ENCODE results near the gene ARHGAP11B. TPM values are rescaled to one million over a fixed set of nuclear protein-coding genes. Genes with fewer than 3 reads are reported as not detected.
A peak's percentile ranks its signal among the peaks of the same experiment; 100 is the strongest.
"Not testable (repeated sequence)": the region's sequence is repeated elsewhere in the genome, so short reads cannot be mapped to it uniquely, and the experiment has no call there.

The ARHGAP11B gene

DNA sequence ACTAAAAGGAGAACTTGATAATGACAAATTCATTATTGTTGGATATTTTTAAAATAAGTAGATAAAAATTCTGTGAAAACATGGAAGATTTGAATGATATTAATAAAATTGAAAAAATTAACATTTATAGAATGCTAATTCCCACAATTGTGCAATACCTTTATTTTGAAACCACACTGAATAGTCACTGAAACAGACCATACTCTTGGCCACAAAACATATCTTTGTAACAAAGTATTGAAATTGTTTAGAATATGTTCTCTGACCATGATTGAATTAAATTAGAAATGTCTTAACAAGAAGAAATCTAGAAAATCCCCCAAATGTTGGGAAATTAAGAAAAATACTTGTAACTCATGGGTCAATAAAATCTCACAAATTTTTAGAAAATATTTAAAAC, 49.2 kb downstream of the ARHGAP11B start:
- Mint-ChIP-seq H3K4me3 (no peak overlapping the region), H3K9me3 (peaks cover 4% of the 10 kb centered on the region), H3K27me3 (no peaks in the 10 kb centered on the region), H3K36me3 (ENCODE audit: low read depth) (peaks cover 4% of the 10 kb centered on the region), H3K27ac (no peak overlapping the region), H3K4me1 (peaks cover 5% of the 10 kb centered on the region)
- ATAC-seq (replicated peaks), result no peak

DNA sequence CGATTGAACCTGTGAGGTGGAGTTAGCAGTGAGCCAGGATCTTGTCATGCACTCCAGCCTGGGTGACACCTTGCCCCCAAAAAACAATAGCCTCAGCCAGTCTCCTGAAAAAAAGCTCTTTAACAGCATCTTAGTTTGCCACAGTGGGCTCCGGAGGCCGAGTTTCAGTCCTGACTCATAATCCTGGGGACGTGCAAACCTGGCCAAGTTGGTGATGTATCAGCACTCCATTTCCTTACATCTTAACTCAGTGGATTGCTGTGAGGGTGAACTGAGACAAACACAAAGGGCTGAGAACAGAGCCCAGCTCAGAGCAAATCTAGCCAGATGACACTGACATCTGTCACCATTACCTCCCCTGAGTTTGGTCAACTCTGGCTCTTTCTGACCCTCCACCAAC, 50.0 kb downstream of the ARHGAP11B start:
- not testable (repeated sequence) for H3K36me3 Mint-ChIP-seq (ENCODE audit: low read depth); H3K27me3 Mint-ChIP-seq

DNA sequence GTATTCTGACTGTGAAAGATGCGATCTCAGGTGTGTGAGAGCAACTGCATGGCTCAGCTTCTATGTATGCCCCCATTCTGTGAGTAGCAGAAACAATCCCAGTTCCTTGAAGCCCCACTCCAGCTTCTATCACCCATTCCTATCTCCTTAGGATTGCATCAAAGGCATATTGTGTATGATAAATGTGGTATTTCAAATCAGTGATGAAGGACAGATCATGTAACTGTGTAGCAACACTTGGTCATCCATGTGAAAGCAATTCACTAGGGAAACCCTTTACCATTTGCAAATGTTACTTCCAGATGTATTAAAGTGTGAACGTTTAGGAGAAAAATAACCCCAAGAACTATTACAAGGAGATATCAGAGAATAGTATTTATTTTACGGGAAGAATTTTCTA, 55.1 kb downstream of the ARHGAP11B start:
- H3K27ac Mint-ChIP-seq; H3K36me3 Mint-ChIP-seq (ENCODE audit: low read depth); H3K4me3 Mint-ChIP-seq; H3K27me3 Mint-ChIP-seq; H3K4me1 Mint-ChIP-seq; ATAC-seq (replicated peaks); H3K9me3 Mint-ChIP-seq: not testable (repeated sequence)

More for the DNA sequence above, 50.0 kb downstream of the ARHGAP11B start:
- not testable (repeated sequence) for H3K4me3 Mint-ChIP-seq, H3K9me3 Mint-ChIP-seq, H3K4me1 Mint-ChIP-seq
- H3K27ac Mint-ChIP-seq, result peak overlapping the region; percentile 39
- ATAC-seq (replicated peaks), result peak; percentile 56

DNA sequence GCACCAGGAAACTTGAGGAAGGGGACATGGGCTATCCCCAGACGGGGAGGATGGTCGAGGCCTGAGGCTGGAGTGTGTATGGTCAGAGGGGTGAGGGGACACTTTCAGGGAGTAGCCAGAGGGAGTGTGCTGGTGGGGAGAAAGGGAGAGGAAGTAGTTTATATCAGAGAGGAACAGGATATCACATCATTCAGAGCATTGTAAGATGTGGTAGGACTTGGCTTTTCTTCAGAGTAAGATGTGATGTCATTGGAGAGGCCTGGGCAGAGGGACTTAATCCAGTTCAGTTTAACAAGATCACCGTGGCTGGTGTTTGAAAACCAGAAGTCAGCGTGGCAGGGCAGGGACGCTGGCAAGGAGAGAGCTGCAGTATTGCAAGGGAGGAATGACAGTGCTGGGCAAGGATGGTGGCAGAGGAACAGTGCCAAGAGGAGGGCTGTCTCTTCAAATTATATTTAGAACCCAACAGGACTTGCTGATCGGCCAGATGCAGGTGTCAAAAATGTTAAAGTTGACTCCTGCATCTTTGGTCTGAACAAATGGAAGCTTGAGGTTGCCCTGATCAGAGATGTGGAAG, 59.9 kb downstream of the ARHGAP11B start:
- not testable (repeated sequence) for ATAC-seq (replicated peaks); H3K4me1 Mint-ChIP-seq; H3K27me3 Mint-ChIP-seq; H3K27ac Mint-ChIP-seq; H3K4me3 Mint-ChIP-seq; H3K9me3 Mint-ChIP-seq; H3K36me3 Mint-ChIP-seq (ENCODE audit: low read depth)

DNA sequence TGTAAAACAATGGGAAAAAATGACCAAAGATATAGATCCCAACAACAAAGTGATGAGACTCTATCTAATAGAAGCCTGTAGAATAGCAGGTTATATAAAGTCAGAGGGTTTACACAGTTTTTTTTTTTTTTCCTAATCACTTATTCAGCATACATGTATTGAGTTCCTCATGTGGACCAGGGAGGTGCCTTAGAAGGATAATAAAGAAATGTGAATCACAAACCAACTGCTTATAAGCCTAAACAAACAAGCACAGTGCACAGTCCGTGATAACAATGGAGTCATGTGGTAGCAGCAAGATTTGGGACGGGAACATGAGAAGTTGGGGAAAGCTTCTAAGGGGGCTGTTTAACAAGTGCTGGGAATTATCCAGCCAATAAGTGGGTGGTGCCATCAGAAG, 60.7 kb downstream of the ARHGAP11B start:
- not testable (repeated sequence) for H3K4me1 Mint-ChIP-seq; H3K27me3 Mint-ChIP-seq; H3K36me3 Mint-ChIP-seq (ENCODE audit: low read depth); H3K27ac Mint-ChIP-seq; H3K9me3 Mint-ChIP-seq; ATAC-seq (replicated peaks); H3K4me3 Mint-ChIP-seq

Other genes starting within 250 kb of the ARHGAP11B start
- gene CHRFAM7A, start 232.6 kb upstream of the ARHGAP11B start, total RNA-seq, result not detected
- gene GOLGA8R, start 211.9 kb upstream of the ARHGAP11B start, total RNA-seq, result 1 to 10 TPM; 1.0 to 1.6 TPM
- gene GOLGA8Q, start 74.1 kb upstream of the ARHGAP11B start, total RNA-seq, result not detected
- not detected for gene GOLGA8H, start 22.1 kb upstream of the ARHGAP11B start, total RNA-seq

Data from activated T-helper 17 cell treated with anti-CD3 and anti-CD28 coated beads, Interleukin-2, amount 50 U/mL, for 72 hours (primary cell).